ENCODE measurements around the gene UBR1.

UBR1 gene

GRCh38 chr15:43127752-43128151, 21.9 kb upstream of the UBR1 start:
- Histone ChIP-seq H3K9me2 (replicated peaks; ENCODE audit: insufficient read depth, low read length) (no peaks in the 10 kb centered on the region), H3K4me3 (ENCODE audit: insufficient read depth, low read length, poor library complexity, severe bottlenecking) (no peak overlapping the region), H2AFZ (ENCODE audit: low read depth, low read length, severe bottlenecking) (no peak overlapping the region), H3K27me3 (ENCODE audit: low read length) (no peaks in the 10 kb centered on the region), H3F3A (ENCODE audit: insufficient read depth) (no peaks in the 10 kb centered on the region; the same call in 1 of the 2 replicates), H3K4me2 (ENCODE audit: low read depth, low read length, poor library complexity, severe bottlenecking) (no peak overlapping the region), H3K79me2 (ENCODE audit: insufficient read depth, low read length) (no peaks in the 10 kb centered on the region), H3K9ac (ENCODE audit: low read length) (no peak overlapping the region), H3K27ac (ENCODE audit: low read depth, low read length) (no peak overlapping the region), H3K36me3 (ENCODE audit: low read length) (no peaks in the 10 kb centered on the region), H3K9me3 (ENCODE audit: insufficient read depth, low read length) (no peaks in the 10 kb centered on the region), H4K20me1 (ENCODE audit: low read depth, low read length) (no peaks in the 10 kb centered on the region)
- TF ChIP-seq CTCF (IDR thresholded peaks at IDR 0.05; ENCODE audit: insufficient read depth, low read length, poor library complexity, severe bottlenecking) (no peak), EZH2phosphoT487 (conservative IDR thresholded peaks at IDR 0.05; ENCODE audit: low read length) (no peak)

- H3F3A ChIP-seq (ENCODE audit: insufficient read depth) = no peaks in the 10 kb centered on the region
- no peaks in the 10 kb centered on the region for H3K9me2 ChIP-seq (replicated peaks; ENCODE audit: insufficient read depth, low read length)
- no peak overlapping the region for H3K4me3 ChIP-seq (ENCODE audit: insufficient read depth, low read length, poor library complexity, severe bottlenecking)
- H4K20me1 ChIP-seq (ENCODE audit: low read depth, low read length) = no peaks in the 10 kb centered on the region
- H3K4me2 ChIP-seq (ENCODE audit: low read depth, low read length, poor library complexity, severe bottlenecking) = no peak overlapping the region
- no peak overlapping the region for H3K9ac ChIP-seq (ENCODE audit: low read length)
- no peak overlapping the region for H3K27ac ChIP-seq (ENCODE audit: low read depth, low read length)
- H3K79me2 ChIP-seq (ENCODE audit: insufficient read depth, low read length) = no peaks in the 10 kb centered on the region
- H3K27me3 ChIP-seq (ENCODE audit: low read length) = no peaks in the 10 kb centered on the region
- no peaks in the 10 kb centered on the region for H3K9me3 ChIP-seq (ENCODE audit: insufficient read depth, low read length)
- no peaks in the 10 kb centered on the region for H3K36me3 ChIP-seq (ENCODE audit: low read length)
- TF ChIP-seq CTCF (IDR thresholded peaks at IDR 0.05; ENCODE audit: insufficient read depth, low read length, poor library complexity, severe bottlenecking) (no peak), EZH2phosphoT487 (conservative IDR thresholded peaks at IDR 0.05; ENCODE audit: low read length) (no peak)
- H2AFZ ChIP-seq (ENCODE audit: low read depth, low read length, severe bottlenecking) = no peak overlapping the region
Measured at GRCh38 chr15:43126356-43126755, 20.5 kb upstream of the UBR1 start.

- H3K9me2 ChIP-seq (replicated peaks; ENCODE audit: insufficient read depth, low read length) = no peaks in the 10 kb centered on the region
- no peaks in the 10 kb centered on the region for H3K79me2 ChIP-seq (ENCODE audit: insufficient read depth, low read length)
- H3K27me3 ChIP-seq (ENCODE audit: low read length) = no peaks in the 10 kb centered on the region
- no peak overlapping the region for H3K4me2 ChIP-seq (ENCODE audit: low read depth, low read length, poor library complexity, severe bottlenecking)
- TF ChIP-seq EZH2phosphoT487 (conservative IDR thresholded peaks at IDR 0.05; ENCODE audit: low read length) (no peak), CTCF (IDR thresholded peaks at IDR 0.05; ENCODE audit: insufficient read depth, low read length, poor library complexity, severe bottlenecking) (no peak)
- no peaks in the 10 kb centered on the region for H3K36me3 ChIP-seq (ENCODE audit: low read length)
- no peak overlapping the region for H3K9ac ChIP-seq (ENCODE audit: low read length)
- H3K27ac ChIP-seq (ENCODE audit: low read depth, low read length) = no peak overlapping the region
- no peaks in the 10 kb centered on the region for H3K9me3 ChIP-seq (ENCODE audit: insufficient read depth, low read length)
- no peak overlapping the region for H2AFZ ChIP-seq (ENCODE audit: low read depth, low read length, severe bottlenecking)
- no peaks in the 10 kb centered on the region for H3F3A ChIP-seq (ENCODE audit: insufficient read depth)
- H4K20me1 ChIP-seq (ENCODE audit: low read depth, low read length) = no peaks in the 10 kb centered on the region
- H3K4me3 ChIP-seq (ENCODE audit: insufficient read depth, low read length, poor library complexity, severe bottlenecking) = no peak overlapping the region
Measured at GRCh38 chr15:43125100-43125661, 19.3 kb upstream of the UBR1 start.

Data from SU-DHL-6 (cell line).